Heart left ventricle (tissue), 13 donors: ENCODE measurements around the gene CRACR2A.

ENCODE experiments used
- POLR2A ChIP-seq, 2 donors: fragments of 450-650 bp; IDR thresholded peaks; one replicate each; pipeline ENCODE4 v1.6.1; 2017; ENCODE audit warnings: antibody characterized with exemption in 2 of 2, mild to moderate bottlenecking in 2 of 2, moderate library complexity in 2 of 2
- TF ChIP-seq, protein P1 (sequence below), 12 donors: fragments of 200-600 bp; sonication (generic) in 4 of 12; IDR thresholded peaks; one replicate each; pipeline versions ENCODE4 v1.5.0 to v1.8.0; 2018 to 2022; ENCODE audit warnings: antibody characterized with exemption in 12 of 12, mild to moderate bottlenecking in 5 of 12
- donor health status: ischemic (EF 13 %, LVEDD 7.1; RV severe dilation, severe dysfunction).
- donor health status: DM: no; HTN: yes; CAD: no.
- donor health status: DM: no; HTN: no; CAD: no.
- donor health status: ischemic (EF 25% LVEDD 6.9; RV normal size, moderate dysfunction).
- donor health status: ischemic (EF 25% LVEDD 5.7; RV mildly dilated, moderate dysfunction).
- donor health status: ischemic (EF 35%, LVEDD 5.7; RV mildly dilated, moderate dysfunction).
- donor health status: nonischemic (EF 11% LVEDD 7.7; RV severe dilation, severe dysfunction).
- donor health status: DM: yes; HTN: yes; CAD: no.
- donor health status: PGD.
- donor health status: ischemic (EF 29% LVEDD 5.4; RV normal size, mild dysfunction).
- donor health status: nonischemic (EF 23%, LVEDD 6.1; RV moderate dilation, normal function).

DNA sequence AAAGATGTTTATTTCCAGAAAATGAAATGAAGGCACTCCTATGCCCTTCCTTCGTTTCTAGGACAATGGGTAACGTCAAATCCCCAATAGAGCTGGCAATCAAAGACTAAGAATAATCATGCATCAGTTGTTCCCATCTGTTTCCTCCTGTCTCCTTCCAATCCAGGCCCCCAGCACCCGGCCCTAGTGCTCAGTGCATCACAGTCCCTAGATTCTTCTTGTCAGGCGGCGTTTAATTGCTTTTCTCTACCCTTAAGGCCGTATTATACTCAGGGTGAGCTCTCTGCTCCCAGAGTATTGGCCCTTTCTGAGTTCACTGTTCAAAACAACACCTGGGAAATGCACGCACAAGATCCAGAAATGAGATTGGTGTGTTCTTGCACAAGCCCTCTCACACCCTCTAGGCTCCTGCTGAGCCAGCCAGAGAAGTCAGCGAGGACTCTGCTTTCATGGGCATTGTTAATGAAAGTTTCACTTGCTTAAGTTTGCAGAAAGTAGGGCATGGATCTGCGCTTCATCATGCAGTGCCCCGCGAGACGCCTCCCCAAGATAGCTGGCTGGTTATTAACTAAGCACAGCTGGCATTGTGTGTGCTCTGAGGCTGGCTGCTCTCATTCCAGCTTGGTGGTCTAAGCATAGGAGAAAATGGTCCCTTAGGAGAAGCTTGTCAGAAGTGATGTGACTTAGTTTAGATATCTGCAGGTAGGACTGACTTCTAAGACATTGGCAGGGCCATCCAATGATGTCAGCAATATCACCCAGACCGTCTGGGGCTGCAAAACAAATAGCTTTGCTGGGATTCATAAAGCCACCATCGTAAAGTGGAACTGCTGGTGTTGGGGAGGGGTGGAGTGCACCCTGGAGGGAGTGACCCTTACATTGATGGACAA lies 28.7 kb downstream of the CRACR2A start:
- no peak for TF ChIP-seq POLR2A (IDR thresholded peaks at IDR 0.05)
- TF ChIP-seq, protein P1, sequence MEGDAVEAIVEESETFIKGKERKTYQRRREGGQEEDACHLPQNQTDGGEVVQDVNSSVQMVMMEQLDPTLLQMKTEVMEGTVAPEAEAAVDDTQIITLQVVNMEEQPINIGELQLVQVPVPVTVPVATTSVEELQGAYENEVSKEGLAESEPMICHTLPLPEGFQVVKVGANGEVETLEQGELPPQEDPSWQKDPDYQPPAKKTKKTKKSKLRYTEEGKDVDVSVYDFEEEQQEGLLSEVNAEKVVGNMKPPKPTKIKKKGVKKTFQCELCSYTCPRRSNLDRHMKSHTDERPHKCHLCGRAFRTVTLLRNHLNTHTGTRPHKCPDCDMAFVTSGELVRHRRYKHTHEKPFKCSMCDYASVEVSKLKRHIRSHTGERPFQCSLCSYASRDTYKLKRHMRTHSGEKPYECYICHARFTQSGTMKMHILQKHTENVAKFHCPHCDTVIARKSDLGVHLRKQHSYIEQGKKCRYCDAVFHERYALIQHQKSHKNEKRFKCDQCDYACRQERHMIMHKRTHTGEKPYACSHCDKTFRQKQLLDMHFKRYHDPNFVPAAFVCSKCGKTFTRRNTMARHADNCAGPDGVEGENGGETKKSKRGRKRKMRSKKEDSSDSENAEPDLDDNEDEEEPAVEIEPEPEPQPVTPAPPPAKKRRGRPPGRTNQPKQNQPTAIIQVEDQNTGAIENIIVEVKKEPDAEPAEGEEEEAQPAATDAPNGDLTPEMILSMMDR (IDR thresholded peaks at IDR 0.05): no peak
